GM21529 (cell line): ENCODE results near the gene SELENOO.

ENCODE experiments used
- ATAC-seq: cut with Tn5 transposase; IDR thresholded peaks from one replicate; pipeline ENCODE4 v1.9.1; 2021; ENCODE audit not compliant: unreplicated experiment

The SELENOO gene

DNA sequence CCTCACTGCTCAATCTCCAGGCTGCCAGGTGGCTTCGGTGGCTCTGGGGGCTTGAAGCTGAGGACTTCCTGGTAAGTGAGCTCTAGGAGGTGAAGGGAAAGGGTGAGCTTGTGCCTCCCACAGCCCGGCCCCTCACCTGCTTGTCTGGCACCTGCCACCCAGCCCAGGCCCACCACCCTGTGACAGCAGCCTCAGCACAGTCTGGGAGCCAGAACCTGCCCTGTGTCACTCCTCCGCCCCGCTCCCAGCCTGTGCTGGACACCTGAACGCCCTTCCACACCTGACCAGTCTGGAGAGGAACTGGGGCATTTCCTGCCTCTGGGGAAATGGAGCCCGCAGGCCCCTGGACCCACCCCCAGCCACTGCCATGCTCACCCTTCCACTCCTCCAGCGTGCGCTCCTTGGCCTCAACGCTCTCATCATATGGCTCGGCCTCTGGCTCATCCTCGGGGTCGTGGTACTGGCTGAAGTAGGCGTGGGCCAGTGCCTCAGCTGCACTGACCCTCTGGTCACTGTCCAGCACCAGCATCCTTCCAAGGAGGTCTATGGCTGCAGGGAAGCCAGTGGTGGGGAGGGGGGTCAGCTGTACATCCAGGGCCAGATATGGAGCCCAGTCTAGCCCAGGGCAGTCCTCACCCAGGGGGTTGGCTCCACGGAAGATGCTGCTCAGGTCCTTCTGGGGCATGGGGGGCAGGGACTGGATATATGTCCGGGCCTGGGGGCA lies 64.3 kb downstream of the SELENOO start:
- no peak for ATAC-seq

DNA sequence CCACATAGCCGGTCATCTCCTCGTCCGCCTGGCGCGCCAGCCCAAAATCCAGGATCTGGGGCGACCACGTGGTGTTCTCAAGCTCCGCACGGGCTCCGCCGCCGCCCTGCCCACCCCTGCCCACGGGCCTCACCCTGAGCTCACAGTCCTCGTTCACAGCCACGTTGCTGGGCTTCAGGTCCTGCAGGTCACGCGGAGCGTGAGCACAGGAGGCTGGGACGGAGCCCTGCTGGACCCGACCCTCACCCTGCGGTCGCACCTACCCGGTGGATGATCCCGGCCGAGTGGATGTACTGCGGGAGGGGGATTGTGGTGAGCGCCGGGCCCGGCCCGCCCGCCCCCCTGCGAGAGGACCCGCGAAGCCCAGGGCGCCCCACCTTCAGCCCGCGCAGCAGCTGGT lies 66.2 kb downstream of the SELENOO start:
- ATAC-seq = no peak
